Inferior parietal cortex (tissue), 1 donor: ENCODE results near the gene ADGRB2.
"Not testable (repeated sequence)": the region's sequence is repeated elsewhere in the genome, so short reads cannot be mapped to it uniquely, and the experiment has no call there.

Experiments used
- DNase-seq: peaks from one replicate; pipeline ENCODE4 v3.0.0-alpha.2; 2016; ENCODE audit errors: extremely low spot score

The ADGRB2 gene

DNA sequence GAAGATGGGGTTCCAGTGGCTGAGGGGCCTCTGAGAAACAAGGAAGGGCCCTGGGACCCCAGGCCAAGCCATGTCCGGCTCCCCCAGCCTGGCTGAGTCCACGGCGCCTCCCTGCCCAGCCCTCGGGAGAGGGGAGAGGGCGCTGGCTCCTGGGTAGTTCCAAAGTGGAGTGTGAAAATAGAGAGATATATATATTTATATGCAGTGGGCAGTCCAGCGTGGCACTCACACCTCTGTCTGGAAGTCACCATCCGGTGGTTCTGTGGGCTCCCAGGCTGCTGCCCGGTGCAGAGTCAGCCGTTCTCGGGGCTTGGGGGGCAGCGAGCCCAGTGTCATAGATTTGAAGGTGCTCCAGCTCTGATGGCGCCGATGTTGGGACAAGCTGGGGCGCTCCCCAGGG lies 36.9 kb downstream of the ADGRB2 start:
- DNase-seq = no peak

- no peak for DNase-seq
These were observed 37.4 kb downstream of the ADGRB2 start for GRCh38 chr1:31726715-31727114.

GRCh38 chr1:31725777-31726535 lies 38.2 kb downstream of the ADGRB2 start:
- DNase-seq = no peak

DNA sequence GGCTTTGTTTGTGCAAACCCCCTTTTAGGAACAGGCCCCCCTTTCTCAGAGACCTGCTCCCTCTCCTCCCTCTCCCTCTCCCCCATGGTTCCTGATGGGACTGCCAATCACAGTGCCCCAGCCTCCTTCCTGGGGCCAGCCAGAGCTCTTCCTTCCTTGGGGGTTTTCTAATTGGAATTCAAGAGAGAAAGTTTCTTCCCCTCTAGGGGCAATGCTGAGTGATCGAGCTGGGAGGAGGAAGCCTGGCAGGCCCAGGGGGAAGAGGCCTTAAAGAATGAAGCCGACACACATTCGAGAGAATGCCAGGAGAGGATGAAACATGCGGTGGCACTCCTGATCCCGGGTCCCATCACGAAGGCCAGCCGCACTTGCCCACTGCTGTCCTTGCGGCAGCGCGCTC lies 39.0 kb downstream of the ADGRB2 start:
- no peak for DNase-seq

GRCh38 chr1:31723828-31724359 lies 40.2 kb downstream of the ADGRB2 start:
- DNase-seq = peak; percentile 73

GRCh38 chr1:31718327-31718897 lies 45.7 kb downstream of the ADGRB2 start:
- DNase-seq = no peak

GRCh38 chr1:31717341-31717740 lies 46.8 kb downstream of the ADGRB2 start:
- DNase-seq = no peak

DNA sequence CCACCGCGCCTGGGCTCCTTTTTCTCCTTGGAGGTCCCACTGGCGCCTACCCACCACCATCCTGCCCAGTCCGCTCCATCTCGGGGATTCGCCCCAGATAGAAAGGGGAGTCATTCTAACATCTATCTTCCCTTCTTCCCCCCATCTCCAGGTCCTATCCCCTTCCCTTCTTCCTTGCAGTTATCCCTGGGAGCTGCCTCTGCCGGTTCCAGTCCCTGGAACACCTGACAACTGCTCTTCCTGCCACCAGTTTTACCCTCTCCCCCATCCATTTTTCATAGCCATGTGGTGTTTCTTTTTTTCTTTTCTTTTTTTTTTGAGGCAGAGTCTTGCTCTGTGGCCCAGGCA lies 48.3 kb downstream of the ADGRB2 start:
- DNase-seq = no peak

DNA sequence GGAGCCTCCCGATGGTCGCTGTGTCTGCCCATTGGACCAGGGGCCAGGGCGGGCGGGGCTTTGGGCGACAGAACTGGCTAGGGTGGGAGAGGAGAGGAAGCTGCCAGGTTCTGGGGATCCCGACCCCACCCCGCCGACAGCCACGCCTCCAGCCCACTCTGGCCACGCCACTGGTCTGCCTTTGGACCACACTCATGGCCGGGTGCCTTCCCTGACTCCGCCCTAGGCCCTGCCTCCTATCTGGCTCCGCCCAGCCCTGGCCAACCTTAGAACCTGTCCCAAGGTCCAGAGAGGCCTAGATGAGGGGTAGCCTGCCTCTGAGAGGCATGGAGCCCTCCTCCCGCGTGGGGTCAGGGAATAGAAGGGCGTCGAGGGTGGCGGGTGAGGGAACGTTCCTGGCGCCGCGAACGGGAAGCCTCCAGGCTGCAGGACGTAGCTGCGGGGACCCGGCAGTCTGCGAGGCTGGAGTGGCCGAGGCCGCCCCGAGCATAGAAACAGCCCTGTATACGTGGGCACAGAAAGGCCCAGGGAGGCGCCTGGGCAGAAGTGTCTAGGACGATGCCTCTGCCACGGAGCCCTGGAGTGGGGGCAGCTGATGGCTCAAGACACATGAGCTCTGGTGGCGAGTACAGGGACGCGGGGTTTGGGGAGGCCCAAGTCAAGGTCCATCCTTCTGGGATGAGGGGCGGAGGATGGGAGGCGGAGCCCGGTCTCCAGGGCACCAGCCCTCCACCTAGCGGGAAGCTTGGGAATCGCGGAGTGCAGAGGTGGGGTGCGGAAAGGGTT lies 48.9 kb downstream of the ADGRB2 start:
- DNase-seq = peak; percentile 65

GRCh38 chr1:31714442-31715086 lies 49.6 kb downstream of the ADGRB2 start:
- no peak for DNase-seq

DNA sequence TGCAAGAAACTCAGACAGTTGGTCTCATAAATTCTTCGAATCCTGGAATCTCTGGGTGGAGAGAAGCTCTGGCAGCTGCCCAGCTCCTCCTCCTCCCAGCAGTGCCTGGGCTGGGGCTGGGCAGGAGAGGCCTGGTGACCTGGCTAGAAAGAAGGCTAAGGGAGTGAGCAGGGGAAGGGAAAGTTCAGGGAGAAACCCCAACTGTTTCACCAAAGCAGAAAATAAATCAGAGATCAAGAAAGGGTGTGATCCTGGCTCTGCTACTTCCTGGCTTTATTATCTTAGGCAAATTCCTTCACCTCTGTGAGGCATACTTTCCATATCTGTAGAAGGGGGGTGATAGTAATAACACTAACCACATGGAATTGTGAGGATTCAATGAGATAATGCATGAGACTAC lies 51.5 kb downstream of the ADGRB2 start:
- no peak for DNase-seq

DNA sequence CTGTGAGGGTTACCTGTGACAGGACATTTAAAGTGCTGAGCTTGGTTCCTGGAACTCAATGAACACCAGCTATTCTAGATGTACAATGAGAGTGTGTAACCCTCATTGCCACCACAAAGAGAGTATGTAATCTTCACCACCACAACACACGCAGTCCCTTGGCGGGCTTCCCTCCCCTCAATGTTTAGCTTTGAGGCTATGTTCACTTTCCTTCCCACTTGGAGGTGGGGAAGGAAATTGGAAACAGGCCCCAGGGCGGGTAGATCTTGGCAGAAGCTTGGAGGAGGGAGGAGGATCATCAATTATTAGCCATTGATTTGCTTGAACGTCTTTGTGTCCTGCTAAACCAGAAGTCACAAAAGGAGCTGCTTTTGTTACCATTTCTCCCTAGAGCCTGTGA lies 52.1 kb downstream of the ADGRB2 start:
- DNase-seq = no peak

- DNase-seq = no peak
These were observed 55.8 kb downstream of the ADGRB2 start for GRCh38 chr1:31708324-31708723.

DNA sequence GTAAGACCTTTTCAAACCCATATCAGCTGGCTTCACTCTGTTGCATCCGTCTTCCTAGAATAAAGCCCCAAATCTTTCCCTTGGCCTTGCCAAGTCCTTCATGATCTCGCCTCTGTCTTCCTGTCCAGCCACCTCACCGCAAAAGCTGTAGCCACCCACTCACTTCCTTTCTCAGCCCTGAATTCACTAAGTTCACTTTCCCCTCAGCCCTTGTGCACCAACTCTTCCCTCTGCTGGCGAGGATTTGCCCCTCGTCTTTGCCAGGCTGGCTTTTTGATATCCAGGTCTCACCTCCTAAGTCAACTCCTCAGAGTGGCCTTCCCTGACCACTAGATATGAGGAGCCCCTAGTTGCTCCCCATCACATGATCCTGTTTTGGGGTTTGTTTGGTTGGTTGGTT lies 56.4 kb downstream of the ADGRB2 start:
- DNase-seq = no peak

DNA sequence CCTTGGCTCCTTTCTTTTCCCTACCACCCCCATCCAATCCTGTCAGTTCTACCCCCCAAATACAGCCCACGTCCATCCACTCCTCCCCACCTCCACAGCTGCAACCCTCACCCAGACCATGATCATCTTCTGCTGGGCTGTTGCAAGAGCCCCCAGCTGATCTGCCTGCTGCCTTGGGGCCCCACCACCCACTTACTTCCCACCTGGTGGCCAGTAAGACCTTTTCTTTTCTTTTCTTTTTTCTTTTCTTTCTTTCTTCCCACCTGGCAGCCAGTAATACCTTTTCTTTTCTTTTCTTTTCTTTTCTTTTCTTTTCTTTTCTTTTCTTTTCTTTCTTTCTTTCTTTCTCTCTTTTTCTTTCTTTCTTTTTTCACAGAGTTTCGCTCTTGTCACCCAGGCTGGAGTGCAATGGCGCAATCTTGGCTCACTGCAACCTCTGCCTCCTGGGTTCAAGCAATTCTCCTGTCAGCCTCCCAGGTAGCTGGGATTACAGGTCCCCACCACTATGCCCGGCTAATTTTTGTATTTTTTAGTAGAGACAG lies 57.0 kb downstream of the ADGRB2 start:
- not testable (repeated sequence) for DNase-seq

DNA sequence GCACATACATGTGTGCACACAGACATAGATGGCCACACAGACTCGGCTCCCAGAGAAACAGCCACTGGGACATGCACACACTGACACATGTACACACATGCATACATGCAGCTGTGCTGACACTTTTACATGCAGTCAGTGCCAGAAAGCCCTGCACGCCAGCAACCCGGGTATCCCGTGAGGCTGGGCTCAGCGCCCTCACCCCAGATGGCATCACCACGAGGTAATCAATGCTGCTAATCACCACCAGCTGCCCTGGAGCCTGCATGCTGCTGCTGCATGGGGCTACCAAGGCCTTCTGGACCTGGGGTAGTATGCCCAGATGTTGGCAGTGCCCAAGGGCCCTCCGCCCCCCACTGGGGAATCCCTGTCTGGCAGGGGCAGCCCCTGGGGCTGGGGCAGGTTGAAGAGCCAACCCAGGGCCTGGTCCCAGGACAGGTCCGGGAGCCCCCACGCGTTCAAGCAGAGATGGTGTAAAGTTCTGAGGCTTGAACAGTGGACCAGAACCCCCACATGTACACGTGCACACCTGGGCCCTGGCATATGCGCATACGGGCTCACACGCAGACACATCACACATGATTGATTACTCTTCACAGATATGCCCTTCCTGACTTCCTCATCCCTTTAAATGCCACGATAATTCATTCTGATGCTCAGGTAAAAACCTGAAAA lies 57.6 kb downstream of the ADGRB2 start:
- no peak for DNase-seq

DNA sequence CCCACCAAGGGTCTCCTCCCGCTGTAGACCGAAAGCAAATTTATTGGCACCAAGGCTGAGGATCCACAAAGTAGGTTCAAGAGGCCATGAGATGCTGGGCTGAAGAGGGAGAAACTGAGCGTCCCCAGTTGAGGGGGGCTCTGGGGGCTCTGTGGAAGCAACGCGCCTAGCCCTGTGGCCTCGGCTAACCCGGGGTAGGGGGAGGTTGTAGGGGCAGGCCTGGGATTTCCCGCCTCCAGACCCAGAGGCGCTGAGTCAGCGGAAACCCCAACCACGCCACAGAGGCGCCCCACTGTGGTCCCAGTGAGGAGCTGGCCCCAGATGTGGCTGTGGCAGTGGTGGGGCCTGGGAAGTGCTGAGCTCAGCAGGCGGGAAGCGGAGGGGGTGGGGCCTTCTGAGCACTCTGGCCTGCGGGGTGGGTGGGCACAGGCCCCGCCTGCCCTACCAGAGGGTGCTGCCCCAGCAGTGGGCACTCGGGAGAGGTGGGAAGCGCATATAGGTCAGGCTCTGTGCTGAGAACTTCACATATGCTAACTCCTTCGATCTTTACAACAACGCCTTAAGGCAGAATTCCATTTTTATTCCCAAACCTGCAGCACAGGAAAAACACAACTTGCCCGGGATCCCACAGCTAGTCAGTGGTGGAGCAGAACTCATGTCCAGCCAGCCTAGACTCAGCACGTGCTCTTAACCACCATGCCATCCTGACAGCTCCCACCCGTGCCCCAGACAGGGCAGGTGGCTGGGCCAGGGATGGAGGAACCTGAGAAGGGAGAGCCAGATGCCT lies 58.9 kb downstream of the ADGRB2 start:
- DNase-seq = no peak

DNA sequence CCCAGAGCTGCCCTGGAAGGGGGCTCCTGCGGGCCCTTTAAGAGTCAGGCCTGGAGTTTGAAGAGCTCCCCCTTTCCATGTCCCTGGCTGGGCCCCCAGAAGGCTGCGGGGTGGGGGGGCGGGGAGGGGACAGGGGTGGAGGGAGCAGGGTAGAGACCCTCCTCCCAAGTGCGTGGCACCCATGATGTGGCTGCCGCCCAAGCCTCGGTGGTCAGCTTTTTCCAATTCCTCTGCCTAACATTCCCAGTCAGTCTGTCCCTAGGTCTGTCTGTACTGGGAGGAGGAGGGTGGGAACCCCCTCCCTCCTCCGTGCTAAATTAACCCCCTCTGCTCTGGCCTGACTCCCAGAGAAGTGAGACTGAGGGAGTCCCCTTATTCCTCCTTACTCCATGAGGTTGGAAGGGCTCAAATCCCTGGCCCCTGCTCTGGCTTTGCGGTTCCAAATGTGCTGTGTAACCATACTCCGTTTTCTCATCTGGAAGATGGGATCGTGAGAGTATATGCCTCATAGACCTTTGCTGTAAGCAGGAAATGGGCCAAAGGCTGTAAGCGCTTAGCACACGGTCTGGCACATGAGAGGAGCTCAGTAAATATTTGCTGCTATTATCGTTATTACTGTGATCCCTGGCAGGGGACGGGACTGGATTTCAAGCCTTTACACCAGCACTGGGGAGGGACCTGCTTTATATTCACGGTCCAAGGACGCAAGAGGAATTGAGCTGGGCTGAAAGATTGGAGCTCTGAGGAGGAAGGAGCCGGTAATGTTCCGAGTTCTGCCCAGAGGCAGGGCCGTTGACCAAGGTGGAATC lies 59.7 kb downstream of the ADGRB2 start:
- DNase-seq = no peak

- no peak for DNase-seq
These were observed 60.5 kb downstream of the ADGRB2 start, which contains the start of gene COL16A1 for GRCh38 chr1:31703431-31704270. Gene COL16A1, minus strand, starts transcription at chr1:31704017. Its CDS starts 1,824 bp downstream, at chr1:31702193.
